Right lobe of liver (tissue), 6 donors: Measurements from ENCODE around the gene CYBB. TPM values are rescaled to one million over a fixed set of nuclear protein-coding genes. Genes with fewer than 3 reads are reported as not detected.

Source experiments
- ATAC-seq, 4 donors: fragments of 200-7000 bp; cut with Tn5 transposase; one replicate each; pipeline ENCODE4 v1.9.1; 2020; ENCODE audit warnings: mild to moderate bottlenecking in 4 of 4, moderate library complexity in 4 of 4
- DNase-seq, 3 donors: peaks; one replicate each; pipeline ENCODE4 v3.0.0-alpha.2; 2020
- H3K27ac ChIP-seq, 3 donors: fragments of 200-600 bp; one replicate each; pipeline ENCODE4 v1.8.0; 2022
- H3K27me3 ChIP-seq, 2 donors: fragments of 200-600 bp; one replicate each; pipeline ENCODE4 v1.8.0; 2022
- H3K36me3 ChIP-seq, 4 donors: fragments of 200-600 bp; sonication (generic) in 1 of 4; one replicate each; pipeline versions ENCODE4 v1.5.1 to v1.8.0; 2017 to 2022; ENCODE audit warnings: control low read depth in 1 of 4
- H3K4me1 ChIP-seq, 4 donors: fragments of 200-600 bp; sonication (generic) in 1 of 4; one replicate each; pipeline versions ENCODE4 v1.5.1 to v1.8.0; 2017 to 2022; ENCODE audit warnings: control low read depth in 1 of 4
- H3K4me3 ChIP-seq, 3 donors: fragments of 200-600 bp; one replicate each; pipeline ENCODE4 v1.8.0; 2022
- H3K9me3 ChIP-seq, 4 donors: fragments of 200-600 bp; sonication (generic) in 1 of 4; one replicate each; pipeline versions ENCODE4 v1.5.1 to v1.8.0; 2017 to 2022; ENCODE audit warnings: control low read depth in 1 of 4
- POLR2A ChIP-seq: fragments of 450-650 bp; IDR thresholded peaks from one replicate; pipeline ENCODE4 v1.6.1; 2017; ENCODE audit warnings: antibody characterized with exemption, mild to moderate bottlenecking
- WGBS: methylation state at CpG from one replicate; pipeline ENCODE4 v1.1.6; 2018; ENCODE audit warnings: low coverage, low lambda C conversion rate; ENCODE audit not compliant: insufficient coverage; ENCODE audit errors: missing lambda C conversion rate; 5-methylcytosine and 5-hydroxymethylcytosine counted together
- intact Hi-C, 2 donors: fragments of 100-400 bp; cut with DNase I; formaldehyde crosslinking; loops; one replicate each; pipeline versions ENCODE4 v1.11.2 to v1.14.1; 2022
- total RNA-seq, 6 experiments: library from RNA; depleted of rRNA in 2 of 6; stranded (reverse); fragments of >200 nt in 2 of 6; fragmentation: NEBNext Ultra II Directional in 3 of 6; extraction: Animal tissue kit (Norgen Biotek cat#: 25700) in 3 of 6; gene quantifications; one replicate each; pipeline versions ENCODE4 v1.1.0 to v1.2.4, GENCODE V29; 2016 to 2023
- TF ChIP-seq, protein P1 (sequence below), 4 donors: fragments of 200-600 bp in 3 of 4; fragments of 450-650 bp in 1 of 4; IDR thresholded peaks; one replicate each; pipeline versions ENCODE4 v1.5.1 to v1.8.0; 2016 to 2022; ENCODE audit warnings: antibody characterized with exemption in 4 of 4, mild to moderate bottlenecking in 2 of 4
- donor health status: DM: no; HTN: yes; CAD: no.
- donor health status: DM: no; HTN: no; CAD: no.
- donor health status: DM: no; HTN: no; CAD: no.
- donor health status: DM: no; HTN: yes; CAD: no.
- donor health status: DM: no; HTN: yes; CAD: no.

CYBB gene
- total RNA-seq, 6 experiments from 2014 or later: 5.7 to 39.4 (median 10.0) TPM

- 50% methylated on average over 2 of the region's 2 CpGs for WGBS
- no peak for DNase-seq
These were observed 20.1 kb downstream of the CYBB start for GRCh38 chrX:37799936-37800335.

GRCh38 chrX:37800717-37801116 is 20.9 kb downstream of the CYBB start:
- no peaks in the 10 kb centered on the region for H3K4me1 ChIP-seq
- ATAC-seq (peak in 1 of 4 donors; percentile 35), DNase-seq (no peak)
- H3K9me3 ChIP-seq: no peaks in the 10 kb centered on the region
- intact Hi-C loops: no loop called here
- no peaks in the 10 kb centered on the region for H3K36me3 ChIP-seq
- no peak overlapping the region for H3K27ac ChIP-seq
- H3K27me3 ChIP-seq: no peaks in the 10 kb centered on the region
- no peak overlapping the region for H3K4me3 ChIP-seq
- TF ChIP-seq, protein P1, sequence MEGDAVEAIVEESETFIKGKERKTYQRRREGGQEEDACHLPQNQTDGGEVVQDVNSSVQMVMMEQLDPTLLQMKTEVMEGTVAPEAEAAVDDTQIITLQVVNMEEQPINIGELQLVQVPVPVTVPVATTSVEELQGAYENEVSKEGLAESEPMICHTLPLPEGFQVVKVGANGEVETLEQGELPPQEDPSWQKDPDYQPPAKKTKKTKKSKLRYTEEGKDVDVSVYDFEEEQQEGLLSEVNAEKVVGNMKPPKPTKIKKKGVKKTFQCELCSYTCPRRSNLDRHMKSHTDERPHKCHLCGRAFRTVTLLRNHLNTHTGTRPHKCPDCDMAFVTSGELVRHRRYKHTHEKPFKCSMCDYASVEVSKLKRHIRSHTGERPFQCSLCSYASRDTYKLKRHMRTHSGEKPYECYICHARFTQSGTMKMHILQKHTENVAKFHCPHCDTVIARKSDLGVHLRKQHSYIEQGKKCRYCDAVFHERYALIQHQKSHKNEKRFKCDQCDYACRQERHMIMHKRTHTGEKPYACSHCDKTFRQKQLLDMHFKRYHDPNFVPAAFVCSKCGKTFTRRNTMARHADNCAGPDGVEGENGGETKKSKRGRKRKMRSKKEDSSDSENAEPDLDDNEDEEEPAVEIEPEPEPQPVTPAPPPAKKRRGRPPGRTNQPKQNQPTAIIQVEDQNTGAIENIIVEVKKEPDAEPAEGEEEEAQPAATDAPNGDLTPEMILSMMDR (IDR thresholded peaks at IDR 0.05): no peak

More at GRCh38 chrX:37799936-37800335, 20.1 kb downstream of the CYBB start:
- H3K36me3 ChIP-seq: no peaks in the 10 kb centered on the region
- no peaks in the 10 kb centered on the region for H3K4me1 ChIP-seq
- H3K27ac ChIP-seq: no peak overlapping the region
- no peak for TF ChIP-seq POLR2A
- TF ChIP-seq, protein P1 (IDR thresholded peaks at IDR 0.05): no peak
- no peak for ATAC-seq
- no peak overlapping the region for H3K4me3 ChIP-seq
- no peaks in the 10 kb centered on the region for H3K27me3 ChIP-seq
- H3K9me3 ChIP-seq: no peaks in the 10 kb centered on the region
- intact Hi-C loops: no loop called here

DNA sequence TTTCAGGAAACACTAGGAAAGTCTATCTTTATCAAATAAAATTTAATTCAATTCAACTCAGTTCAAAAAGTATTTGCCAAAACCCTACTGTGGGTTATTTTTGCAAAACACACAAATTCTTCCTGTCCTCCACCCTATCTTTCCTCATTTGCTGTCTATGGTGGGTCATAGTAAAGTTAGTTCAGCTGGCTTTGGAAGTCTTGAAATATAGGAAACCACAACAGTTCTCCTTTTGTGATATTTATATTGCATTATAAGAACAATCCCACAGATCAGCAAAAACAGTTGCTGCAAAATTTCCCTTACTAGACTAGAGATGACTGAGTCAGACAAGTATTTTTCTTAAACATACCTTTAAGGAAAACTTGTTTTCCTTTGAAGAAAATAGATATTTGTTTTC is 22.2 kb downstream of the CYBB start:
- no peak overlapping the region for H3K4me3 ChIP-seq
- TF ChIP-seq POLR2A: no peak
- TF ChIP-seq, protein P1 (IDR thresholded peaks at IDR 0.05): no peak
- H3K9me3 ChIP-seq: no peaks in the 10 kb centered on the region
- no peak overlapping the region for H3K27ac ChIP-seq
- ATAC-seq (peak in 1 of 4 donors; percentile 15), DNase-seq (no peak)
- H3K4me1 ChIP-seq: no peaks in the 10 kb centered on the region
- H3K36me3 ChIP-seq: no peaks in the 10 kb centered on the region
- intact Hi-C loops: no loop called here
- no peaks in the 10 kb centered on the region for H3K27me3 ChIP-seq

DNA sequence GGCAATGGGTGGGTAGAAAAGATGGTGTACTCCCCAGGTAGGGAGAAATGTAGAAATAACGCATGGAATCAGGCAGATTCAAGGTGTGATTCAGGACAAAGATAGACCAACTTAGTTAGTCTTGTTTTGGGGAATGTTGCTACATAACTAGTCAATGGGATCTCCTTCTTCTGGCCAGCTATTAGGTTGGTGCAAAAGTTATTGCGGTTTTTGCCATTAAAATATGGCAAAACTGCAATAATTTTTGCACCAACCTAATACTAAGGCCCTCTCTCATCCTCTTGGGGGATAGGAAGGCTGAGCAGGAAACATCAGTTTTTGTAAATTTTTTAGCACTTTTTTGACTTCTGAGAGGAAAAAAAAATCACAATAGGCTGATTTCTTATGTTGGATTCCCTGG is 23.2 kb downstream of the CYBB start:
- Histone ChIP-seq H3K9me3 (no peaks in the 10 kb centered on the region), H3K4me3 (no peak overlapping the region), H3K4me1 (no peaks in the 10 kb centered on the region), H3K27me3 (no peaks in the 10 kb centered on the region), H3K27ac (no peak overlapping the region), H3K36me3 (no peaks in the 10 kb centered on the region)
- TF ChIP-seq, protein P1 (IDR thresholded peaks at IDR 0.05): no peak
- TF ChIP-seq POLR2A: no peak
- no peak for ATAC-seq
- no peak for DNase-seq
- 52% methylated on average over 2 of the region's 2 CpGs for WGBS
- intact Hi-C loops: no loop called here

DNA sequence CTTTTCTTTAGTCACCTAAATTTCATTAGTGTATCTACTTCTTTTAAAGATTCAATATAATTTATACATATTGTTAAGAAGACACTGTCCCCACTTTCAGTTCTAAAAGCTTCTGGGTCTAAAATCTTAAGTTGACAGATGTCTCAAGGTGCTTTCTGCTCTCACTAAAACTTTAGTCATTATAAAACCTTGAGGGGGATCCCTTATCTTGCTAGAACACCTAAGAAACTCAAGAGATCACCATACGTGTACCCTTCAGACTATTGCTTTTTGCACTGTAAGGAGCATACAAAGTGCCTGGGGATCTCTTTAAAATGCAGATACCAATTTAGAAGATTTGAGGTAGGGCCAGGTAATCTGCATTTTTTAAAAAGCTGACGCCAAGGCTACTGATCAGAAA is 30.1 kb downstream of the CYBB start:
- H3K4me3 ChIP-seq: no peak overlapping the region
- TF ChIP-seq, protein P1 (IDR thresholded peaks at IDR 0.05): no peak
- no peak for TF ChIP-seq POLR2A
- no peak for DNase-seq
- no peaks in the 10 kb centered on the region for H3K36me3 ChIP-seq
- no peak overlapping the region for H3K27ac ChIP-seq
- H3K27me3 ChIP-seq: no peaks in the 10 kb centered on the region
- H3K4me1 ChIP-seq: no peaks in the 10 kb centered on the region
- H3K9me3 ChIP-seq: no peaks in the 10 kb centered on the region
- intact Hi-C loops: no loop called here
- ATAC-seq: no peak
- 43% methylated on average over 2 of the region's 2 CpGs for WGBS
